GM21737 (cell line): ENCODE results near the gene CADM2.

Experiments
- ATAC-seq: cut with Tn5 transposase; IDR thresholded peaks from one replicate; pipeline ENCODE4 v1.9.1; 2021; ENCODE audit warnings: mild to moderate bottlenecking, moderate library complexity; ENCODE audit not compliant: unreplicated experiment

CADM2 gene

DNA sequence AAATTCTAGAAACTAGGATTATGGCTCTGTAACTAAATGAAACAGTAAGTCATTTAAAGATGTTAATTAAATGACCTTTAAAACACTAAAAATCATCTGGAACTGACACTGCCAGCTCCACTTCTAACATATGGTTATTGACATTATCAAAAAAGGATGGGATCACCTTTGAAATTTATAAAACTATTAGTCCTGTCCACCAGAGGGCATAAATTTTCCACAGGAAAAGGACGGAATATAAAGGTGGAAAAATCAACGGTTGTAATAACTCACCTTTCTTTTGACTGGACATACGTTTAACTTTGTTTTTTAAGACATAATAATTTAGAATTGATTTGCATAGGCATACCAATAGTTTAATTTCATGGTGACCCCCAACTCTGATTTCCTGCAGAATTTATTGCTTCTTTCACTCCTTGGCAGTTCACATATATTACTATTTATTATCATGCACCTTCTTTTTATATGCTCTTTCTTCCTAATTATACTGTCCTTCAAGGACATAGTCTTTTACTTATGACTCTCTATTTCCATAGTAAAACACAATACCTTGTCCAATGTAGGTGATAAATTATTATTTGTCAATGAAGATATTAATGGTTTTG lies 345.7 kb downstream of the CADM2 start:
- no peak for ATAC-seq

DNA sequence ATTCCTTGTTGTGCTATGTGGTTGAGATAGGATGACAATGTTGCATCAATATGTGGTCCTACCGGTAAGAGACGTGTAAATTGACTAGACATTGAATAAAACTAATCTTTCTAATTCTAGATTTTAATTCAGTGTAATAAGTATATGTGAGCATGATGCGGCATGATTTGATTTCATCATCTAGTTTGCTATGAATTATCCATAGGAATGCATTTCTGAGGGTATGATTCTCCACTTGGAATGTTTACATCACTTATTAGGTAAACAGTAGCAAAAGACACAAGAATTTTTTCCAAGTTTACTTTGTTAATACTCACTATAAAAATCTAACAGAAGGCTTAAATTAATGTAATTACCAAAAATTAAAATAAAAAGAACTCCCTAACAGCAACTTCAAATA lies 353.5 kb downstream of the CADM2 start:
- ATAC-seq, result no peak

DNA sequence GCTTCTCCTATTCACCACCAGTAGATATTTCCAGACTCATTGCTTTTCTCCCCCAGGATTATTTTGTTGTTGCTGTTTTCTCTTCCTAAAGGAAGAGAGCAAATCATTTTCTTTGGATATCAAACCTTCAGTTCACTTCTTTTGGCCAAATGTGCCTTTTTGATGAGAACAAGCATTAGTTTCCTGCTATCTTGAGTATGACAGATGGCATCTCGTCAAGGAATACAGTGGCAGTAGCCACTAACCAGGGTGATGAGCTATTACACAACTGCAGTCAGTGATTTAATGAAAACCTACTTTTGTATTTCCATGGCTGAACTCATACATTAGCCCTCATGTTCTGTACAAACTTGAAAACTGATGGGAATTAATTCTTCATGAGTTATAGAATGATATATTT lies 354.6 kb downstream of the CADM2 start:
- no peak for ATAC-seq

DNA sequence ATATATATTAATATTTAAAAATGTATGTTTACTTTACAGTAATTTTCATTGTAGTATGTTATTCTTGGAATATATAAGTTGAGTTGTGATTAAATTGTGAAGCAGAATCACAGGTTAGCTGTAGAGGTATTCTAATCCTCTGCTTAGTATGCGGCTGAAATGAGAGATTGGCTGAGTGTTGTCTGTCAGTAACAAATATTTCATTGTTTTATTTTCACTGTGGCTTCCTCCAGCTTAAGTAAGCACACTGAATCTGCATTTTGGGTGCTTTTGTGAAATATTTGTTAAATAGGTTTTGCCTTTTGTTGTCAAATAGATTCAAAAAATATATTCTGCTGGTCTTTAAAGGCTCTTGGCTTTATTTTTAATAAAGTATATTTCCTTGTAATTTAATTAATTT lies 357.5 kb downstream of the CADM2 start:
- no peak for ATAC-seq

DNA sequence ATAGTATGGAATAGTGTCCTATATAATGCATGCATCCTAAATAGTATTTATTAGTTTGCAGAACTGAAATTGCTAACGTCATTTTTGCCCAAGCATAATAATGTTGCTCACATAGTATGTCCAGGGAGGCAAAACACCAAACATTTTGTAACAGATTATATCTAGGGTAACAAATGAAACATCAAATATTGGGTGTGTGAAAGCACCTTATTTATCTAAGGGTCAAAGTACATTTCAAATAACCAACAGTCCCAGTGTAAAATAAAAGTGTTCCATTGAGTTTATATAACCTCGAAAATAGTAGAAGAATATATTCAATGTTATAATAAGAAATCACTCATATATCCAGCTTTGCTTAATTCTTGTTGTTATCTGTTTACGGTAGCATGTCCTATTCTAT lies 363.1 kb downstream of the CADM2 start:
- no peak for ATAC-seq

DNA sequence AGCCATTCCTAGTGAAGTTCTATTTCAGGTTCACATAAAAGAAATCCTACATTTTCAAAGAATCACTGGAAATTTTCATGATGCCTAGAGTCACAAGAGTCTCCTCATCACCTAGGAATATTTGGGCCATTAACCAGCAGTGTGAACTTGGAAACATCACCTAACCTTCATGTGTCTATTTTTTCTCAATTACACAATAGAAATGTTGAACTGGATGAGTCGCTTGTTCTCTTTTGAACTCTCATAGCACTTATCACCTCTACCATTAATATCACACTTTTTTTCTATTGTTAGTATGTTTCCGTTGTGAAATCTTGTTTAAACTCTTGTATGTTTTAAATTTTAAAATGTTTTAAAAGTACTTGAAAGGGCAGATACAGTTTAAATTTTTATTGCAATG lies 371.3 kb downstream of the CADM2 start:
- ATAC-seq, result no peak

DNA sequence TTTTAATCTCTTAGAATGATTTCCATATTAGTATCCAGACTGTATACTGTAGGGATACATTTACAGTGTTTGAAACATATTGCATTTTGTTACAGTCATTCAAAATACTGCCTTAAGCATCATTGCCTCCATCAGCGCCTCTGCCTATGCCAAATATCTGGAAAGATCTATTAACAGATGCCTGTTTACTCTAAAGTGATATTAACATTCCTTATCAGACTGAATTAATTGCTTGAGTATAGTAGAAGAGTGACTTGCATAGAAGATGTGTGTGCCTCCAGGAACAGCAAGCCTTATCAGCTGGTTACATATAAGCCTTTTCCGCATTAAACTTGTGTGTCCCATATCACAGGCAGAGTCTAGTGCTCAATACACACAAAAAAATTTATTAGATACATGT lies 379.1 kb downstream of the CADM2 start:
- ATAC-seq, result no peak

DNA sequence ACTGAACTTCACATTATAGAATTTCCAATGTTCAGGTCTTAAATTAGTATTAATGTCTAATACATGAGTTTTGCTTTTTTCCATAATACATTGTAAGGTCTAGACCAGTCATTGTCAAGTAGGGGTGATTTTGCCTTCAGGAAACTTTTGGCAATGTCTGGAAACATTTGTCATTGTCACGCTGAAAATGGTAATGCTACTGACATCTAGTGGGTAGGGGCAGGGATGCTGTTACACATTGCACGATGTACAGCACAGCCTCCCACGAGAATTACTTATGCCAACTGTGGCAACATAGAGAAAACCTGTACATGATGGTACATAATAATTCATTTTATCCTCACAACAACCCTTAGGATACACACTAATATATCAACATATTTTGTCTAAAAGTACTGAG lies 384.1 kb downstream of the CADM2 start:
- ATAC-seq, result no peak

DNA sequence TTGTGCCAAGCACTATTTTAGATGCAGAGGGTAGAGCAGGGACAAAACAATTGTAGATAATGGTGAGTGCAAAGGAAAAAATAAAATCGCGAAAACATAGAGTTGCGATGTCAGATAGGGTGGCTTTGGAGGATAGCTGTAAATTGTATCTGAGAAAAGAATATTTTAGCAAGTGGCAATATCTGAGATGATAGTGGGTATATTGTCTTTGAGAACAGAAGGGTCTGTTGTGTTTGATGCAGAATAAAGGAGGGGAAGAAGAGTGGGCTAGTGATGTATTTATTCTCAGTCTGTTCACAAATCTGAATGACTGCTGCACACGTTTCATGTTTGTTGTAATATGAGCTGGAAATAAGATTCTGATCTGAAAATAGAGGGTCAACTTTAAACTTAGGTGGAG lies 396.8 kb downstream of the CADM2 start:
- ATAC-seq, result no peak

DNA sequence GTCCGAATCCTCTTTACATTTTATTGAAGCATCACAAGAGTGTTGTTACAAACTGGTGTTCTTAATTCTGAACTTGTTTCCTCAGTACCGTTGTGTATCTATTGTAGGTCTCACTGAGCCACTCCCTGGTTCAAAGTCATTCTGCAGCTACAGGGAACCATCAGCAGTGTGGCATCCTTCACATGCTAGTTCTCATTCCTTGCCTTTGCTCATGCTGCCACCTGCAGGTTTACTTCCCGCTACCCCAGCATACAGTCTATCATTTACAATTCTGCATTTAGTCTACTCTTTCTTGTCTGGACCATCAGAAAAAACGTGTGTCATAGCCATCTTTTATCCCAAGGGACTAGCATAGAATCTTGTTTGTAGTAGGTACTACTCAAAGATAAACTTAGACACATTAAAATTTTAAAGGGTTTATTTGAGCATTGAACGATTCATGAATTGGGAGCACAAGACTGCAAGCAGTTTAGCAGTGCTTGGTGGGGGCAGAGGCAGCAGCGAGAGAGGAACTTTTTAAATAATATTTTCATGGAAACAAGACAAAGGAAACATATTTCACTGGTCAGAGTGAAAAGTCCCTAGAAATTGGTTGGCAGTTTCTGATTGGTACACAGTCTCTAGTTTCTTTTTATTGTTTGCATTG lies 402.1 kb downstream of the CADM2 start:
- ATAC-seq, result no peak

DNA sequence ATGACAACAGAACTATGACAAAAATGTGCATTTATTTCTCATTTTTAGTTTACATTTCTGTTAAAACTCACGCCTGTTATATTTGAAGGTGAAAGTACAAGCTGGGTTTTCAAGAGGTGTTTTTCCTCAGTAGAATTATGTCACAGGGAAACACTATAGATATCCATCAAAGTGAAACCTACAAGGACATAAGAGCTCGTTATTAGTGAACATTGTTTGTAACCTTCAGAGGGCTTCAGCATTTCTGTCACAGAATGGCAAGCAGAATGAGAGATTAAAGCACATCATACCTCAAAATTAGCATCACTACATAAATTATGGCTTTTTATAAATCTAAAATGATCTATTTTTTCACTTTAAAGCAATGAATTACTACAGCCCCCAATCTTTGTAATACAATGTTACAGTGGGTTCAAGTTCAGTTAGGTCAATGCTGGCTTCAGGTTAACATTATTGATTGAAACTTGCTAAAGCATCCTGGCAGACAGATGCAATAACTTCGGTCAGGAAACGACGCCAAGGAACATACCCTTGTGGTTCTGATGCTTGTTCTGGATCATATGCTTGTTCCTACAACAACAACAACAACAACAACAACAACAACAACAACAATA lies 405.6 kb downstream of the CADM2 start:
- no peak for ATAC-seq

DNA sequence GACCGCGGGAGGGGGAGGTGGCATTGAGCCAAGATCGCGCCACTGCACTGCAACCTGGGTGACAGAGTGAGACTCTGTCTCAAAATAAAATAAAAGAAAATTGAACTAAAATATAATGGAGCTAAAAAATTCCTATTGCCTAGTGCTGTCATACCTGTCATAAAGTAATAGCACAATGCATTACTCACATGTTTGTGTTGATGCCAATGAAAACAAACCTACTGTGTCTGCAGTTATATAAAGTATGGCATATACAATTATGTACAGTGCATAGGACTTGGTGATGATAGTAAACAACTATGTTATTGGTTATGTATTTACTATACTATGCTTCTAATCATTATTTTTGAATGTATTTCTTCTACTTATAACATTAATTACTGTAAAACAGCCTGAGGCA lies 411.6 kb downstream of the CADM2 start:
- no peak for ATAC-seq

DNA sequence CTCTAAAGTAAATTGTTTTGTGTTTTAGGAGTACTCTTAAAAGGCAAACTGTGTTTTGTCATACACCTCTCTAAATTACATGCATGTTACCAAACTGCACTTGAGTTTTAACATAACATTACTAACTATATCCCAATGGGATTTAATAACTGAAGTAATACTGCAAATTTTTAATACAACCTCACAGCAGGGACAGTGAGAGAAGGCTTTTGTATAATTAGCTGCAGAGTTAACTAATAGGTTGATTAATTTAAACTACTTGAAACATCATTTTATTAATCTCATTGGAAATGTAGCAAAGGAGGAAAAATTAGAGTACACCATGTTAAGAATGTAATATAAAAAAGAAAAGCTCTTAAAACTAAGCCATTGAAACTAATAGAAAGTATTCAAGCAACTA lies 417.3 kb downstream of the CADM2 start:
- no peak for ATAC-seq

DNA sequence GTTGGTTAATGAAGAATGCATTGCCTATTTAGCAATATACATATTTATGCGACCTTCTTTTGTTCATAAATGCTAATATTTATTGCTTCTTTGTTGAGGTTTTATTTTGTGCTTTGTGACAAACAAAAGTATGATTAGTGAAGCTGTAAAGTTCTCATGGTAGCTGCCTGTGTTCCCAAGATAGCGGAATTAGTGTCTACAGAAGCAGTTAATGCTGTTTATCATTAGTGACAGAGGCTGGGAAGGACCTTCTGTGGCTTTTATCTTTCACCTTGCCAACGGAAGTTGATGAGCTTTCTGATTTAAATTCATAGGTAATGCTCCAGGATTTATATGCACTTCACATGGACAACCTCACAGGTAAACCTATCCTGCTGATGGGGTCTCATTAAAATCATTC lies 418.3 kb downstream of the CADM2 start:
- ATAC-seq, result no peak

DNA sequence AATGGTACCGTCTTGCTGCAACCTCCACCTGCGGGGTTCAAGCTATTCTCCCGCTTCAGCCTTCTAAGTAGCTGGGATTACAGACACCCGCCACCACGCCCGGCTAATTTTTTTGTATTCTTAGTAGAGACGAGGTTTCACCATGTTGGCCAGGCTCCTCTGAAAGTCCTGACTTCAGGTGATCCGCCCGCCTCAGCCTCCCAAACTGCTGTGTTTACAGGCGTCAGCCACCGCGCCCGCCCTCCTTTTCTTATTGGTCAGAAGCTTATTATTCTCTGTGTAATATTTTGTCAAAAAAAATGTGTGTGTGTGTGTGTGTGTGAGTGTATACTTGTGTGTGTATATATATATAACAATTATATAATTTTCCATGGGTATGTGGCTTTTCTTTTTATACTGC lies 425.6 kb downstream of the CADM2 start:
- ATAC-seq, result no peak

DNA sequence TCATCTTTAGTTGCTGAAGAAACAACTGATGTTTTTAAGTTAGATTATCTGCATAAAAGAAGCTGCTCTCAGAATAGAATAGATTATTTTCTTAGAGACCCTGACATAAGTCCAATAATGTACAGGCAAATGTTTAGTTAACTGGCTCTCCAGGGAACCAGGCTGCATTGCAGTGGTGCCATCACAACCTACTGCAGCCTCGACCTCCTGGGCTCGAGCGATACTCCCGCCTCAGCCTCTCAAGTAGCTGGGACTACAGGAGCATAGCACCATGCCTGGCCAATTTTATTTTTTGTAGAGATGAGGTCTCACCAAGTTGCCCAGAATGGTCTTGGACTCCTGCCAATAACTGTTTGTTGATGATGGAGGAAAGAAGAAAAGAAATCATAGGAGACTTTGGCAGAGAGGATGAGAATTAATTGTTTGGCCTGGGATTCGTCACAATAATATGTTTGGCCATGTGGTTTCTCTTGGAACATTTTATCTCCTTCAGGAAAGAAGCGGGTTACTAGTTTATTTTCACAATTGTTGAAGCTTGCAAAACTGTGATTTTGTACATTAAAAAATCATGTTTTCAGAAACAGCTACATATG lies 429.2 kb downstream of the CADM2 start:
- no peak for ATAC-seq

DNA sequence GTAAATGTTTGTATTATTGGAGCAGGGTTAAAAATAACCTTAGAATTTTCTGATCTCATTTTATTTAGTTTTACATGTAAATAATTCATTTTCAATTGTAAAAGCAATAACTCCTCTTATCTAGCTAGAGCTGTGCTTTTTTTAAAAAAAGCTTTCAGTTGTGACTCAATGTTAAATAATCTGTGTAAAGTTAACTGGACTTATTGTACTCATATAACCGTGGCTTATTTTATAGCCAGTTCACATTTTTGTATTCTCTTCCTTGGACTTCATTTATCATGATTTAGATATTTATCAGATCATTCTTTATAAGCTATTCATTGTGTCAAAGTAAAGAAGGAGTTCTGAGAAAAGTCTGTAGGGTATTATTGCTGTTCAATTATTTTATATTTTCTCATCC lies 435.6 kb downstream of the CADM2 start:
- ATAC-seq, result no peak

DNA sequence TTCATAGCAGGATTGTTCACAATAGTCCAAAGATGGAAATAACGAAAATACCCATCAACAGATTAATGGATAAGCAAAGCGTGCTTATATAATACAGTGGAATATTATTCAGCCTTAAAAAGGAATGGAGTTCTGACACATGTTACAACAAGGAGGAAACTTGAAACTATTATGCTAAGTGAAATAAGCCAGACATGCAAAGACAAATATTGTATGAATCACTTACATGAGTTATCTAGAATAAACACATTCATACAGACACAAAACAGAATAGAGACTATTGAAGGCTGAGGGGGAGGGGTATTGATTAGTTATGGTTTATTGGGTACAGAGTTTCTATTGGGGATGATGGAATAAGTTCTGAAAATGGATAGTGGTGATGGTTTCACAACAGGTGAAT lies 438.6 kb downstream of the CADM2 start:
- ATAC-seq, result no peak

DNA sequence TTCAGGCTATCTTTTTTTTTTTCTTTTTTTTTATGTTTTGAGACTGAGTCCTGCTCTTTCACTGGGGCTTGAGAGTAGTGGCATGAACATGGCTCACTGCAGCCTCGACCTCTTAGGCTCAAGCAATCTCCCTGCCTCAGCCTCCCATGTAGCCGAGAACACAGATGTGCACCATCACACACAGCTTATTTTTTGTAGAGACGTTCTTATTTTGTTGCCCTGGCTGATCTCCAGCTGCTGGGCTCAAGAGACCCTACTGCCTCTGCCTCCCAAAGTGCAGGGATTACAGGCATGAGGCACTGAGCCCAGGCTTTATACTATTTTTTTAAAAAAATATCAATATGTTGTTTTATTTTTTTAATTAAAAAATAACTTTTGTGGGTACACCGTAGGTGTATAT lies 467.3 kb downstream of the CADM2 start:
- ATAC-seq, result no peak

DNA sequence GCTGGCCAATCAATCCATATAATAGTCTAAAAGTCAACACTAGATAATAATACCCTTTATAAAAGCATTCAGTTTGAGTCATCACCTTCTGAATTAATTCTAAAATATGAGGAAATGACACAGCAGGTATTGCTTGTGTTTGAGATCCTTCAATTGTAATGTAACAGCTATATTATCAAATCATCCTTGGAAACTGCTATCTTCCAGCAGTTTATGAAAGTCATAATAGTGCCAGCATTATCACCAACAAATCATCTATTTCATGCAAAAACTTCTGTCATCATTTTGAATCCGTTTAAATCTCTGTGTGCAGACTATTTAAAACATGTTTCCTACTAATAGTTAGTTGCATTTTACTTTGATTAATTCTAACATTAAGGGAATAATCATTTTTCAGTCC lies 468.7 kb downstream of the CADM2 start:
- no peak for ATAC-seq

DNA sequence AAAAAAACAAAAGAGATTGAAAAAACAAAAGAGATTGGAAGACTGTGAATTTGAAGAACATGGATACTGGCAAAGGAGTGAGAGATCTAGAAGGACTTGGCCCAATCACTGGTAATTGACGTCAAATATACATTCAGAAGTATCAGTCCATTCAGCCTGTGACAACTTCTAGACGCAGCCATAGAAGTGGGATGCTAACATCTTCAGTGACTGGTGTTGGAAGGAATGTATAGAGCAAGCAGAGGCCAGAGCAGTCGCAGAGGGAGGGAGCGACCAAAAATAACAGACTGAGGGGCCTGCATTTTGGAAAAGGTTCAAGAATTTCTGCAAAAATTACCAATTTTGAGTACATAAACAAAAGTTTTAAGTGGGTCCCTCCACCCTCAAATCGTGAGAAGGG lies 473.3 kb downstream of the CADM2 start:
- ATAC-seq, result no peak

DNA sequence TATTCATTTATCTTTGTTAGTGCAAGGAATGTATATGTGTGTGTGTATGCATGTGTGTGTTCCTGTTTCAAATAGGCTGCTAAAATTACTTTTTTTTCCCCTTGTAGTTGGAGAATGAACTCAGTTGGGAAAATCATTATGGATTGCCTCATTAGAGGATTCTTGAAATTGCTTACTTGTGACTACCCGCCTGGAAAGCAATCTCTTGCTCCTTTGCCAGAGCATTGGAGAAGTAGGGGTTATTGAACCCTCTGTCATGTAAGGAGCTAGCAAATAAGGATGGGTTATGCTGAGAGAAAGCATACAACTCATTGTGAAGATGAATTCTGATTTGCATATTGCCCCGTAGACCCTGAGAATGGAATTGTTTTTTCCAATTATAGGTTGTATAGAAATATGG lies 474.5 kb downstream of the CADM2 start:
- ATAC-seq, result no peak
